K562 (cell line): ENCODE data around the gene ABHD4. TPM values are rescaled to one million over a fixed set of nuclear protein-coding genes. Genes with fewer than 3 reads are reported as not detected.
A peak's percentile ranks its signal among the peaks of the same experiment; 100 is the strongest.

Experiments
- ATAC-seq: fragments of 200-7000 bp; cut with Tn5 transposase; 3 replicates; pipeline ENCODE4 v1.9.1; 2020; ENCODE audit warnings: moderate library complexity
- BruUV-seq: library from RNA; stranded (reverse); fragments of 400-500 nt; replicated peaks from 2 replicates; lab custom pipeline; 2021; lab: Mats Ljungman, UMichigan
- CTCF ChIA-PET: fragments of 300-600 bp; formaldehyde crosslinking; extraction: SDS; loops from one replicate; lab custom pipeline; 2021; ENCODE audit warnings: low intra/inter-chr PET ratio; lab: Yijun Ruan, JAX
- POLR2A ChIA-PET: fragments of 300-600, 350-650 bp; sonication (Branson Sonifier 250); formaldehyde crosslinking; extraction: SDS; loops from one replicate; lab custom pipeline; 2021; ENCODE audit warnings: antibody characterized with exemption, inconsistent platforms; lab: Yijun Ruan, JAX
- DNase-seq, 4 experiments: peaks; one replicate each; pipeline versions ENCODE4 v3.0.0 to v3.0.0-alpha.2; 2011 to 2018; ENCODE audit warnings: low spot score in 3 of 4, mixed read lengths in 3 of 4; ENCODE audit errors: extremely low read depth in 1 of 4
- FAIRE-seq: peaks from 2 replicates; lab custom pipeline; 2011; peaks lifted over from hg19 to GRCh38; lab: Jason Lieb, UNC
- H2AFZ ChIP-seq: 2 replicates; pipeline ENCODE4 v1.6.0; 2011; ENCODE audit warnings: low read depth, low read length, control low read depth, inconsistent platforms
- H3K27ac ChIP-seq: fragments of 200-600 bp; 3 replicates; pipeline ENCODE4 v1.8.0; 2011; ENCODE audit warnings: low read depth, mild to moderate bottlenecking, control low read depth, inconsistent platforms, low read length, moderate library complexity, mixed read lengths; ENCODE audit errors: extremely low read depth
- H3K27me3 ChIP-seq, 2 experiments: fragments of 300-600 bp in 1 of 2; 2 replicates in 1 of 2; 3 replicates in 1 of 2; pipeline versions ENCODE4 v1.6.0 to v1.8.0; 2011; ENCODE audit warnings: inconsistent platforms in 2 of 2, low read length in 2 of 2, mild to moderate bottlenecking in 1 of 2, mixed read lengths in 1 of 2, moderate library complexity in 1 of 2; ENCODE audit not compliant: control insufficient read depth in 2 of 2, insufficient read depth in 2 of 2
- H3K36me3 ChIP-seq: fragments of 300-600 bp; 3 replicates; pipeline ENCODE4 v1.8.0; 2011; ENCODE audit warnings: mild to moderate bottlenecking, low read length, inconsistent platforms; ENCODE audit not compliant: control insufficient read depth, insufficient read depth
- H3K4me1 ChIP-seq, 2 experiments: fragments of 200-600 bp in 1 of 2; replicated peaks in 1 of 2; 2 replicates in 1 of 2; 3 replicates in 1 of 2; pipeline versions ENCODE4 v1.5.1 to v1.8.0; 2011; ENCODE audit warnings: inconsistent platforms in 2 of 2, low read length in 2 of 2, mild to moderate bottlenecking in 1 of 2, mixed read lengths in 1 of 2, moderate library complexity in 1 of 2; ENCODE audit not compliant: control insufficient read depth in 2 of 2, insufficient read depth in 2 of 2
- H3K4me2 ChIP-seq: 2 replicates; pipeline ENCODE4 v1.6.1; 2011; ENCODE audit warnings: low read length, control low read depth, inconsistent platforms, mixed read lengths; ENCODE audit not compliant: insufficient read depth
- H3K4me3 ChIP-seq: fragments of 200-600 bp; sonication (generic), shearing (Covaris generic); 2 replicates; pipeline ENCODE4 v1.5.1; 2016; ENCODE audit warnings: control low read depth, inconsistent platforms
- H3K79me2 ChIP-seq: fragments of 200-600 bp; 3 replicates; pipeline ENCODE4 v1.8.0; 2011; ENCODE audit warnings: low read length, inconsistent platforms; ENCODE audit not compliant: control insufficient read depth, insufficient read depth
- H3K9ac ChIP-seq, 2 experiments: 2 replicates each; pipeline versions ENCODE4 v1.6.0 to v1.6.1; 2011; ENCODE audit warnings: low read depth in 2 of 2, low read length in 2 of 2, control low read depth in 1 of 2, inconsistent platforms in 1 of 2, mild to moderate bottlenecking in 1 of 2, mixed read lengths in 1 of 2; ENCODE audit not compliant: insufficient read depth in 1 of 2
- H3K9me1 ChIP-seq: one replicate; pipeline ENCODE4 v1.6.0; 2011; ENCODE audit warnings: inconsistent platforms, mild to moderate bottlenecking, low read length, moderate library complexity; ENCODE audit not compliant: control insufficient read depth, insufficient read depth
- H3K9me3 ChIP-seq: replicated peaks from 2 replicates; pipeline ENCODE4 v1.5.1; 2011; ENCODE audit warnings: low read depth, low read length, inconsistent platforms; ENCODE audit not compliant: control insufficient read depth, insufficient read depth
- H4K20me1 ChIP-seq: replicated peaks from 2 replicates; pipeline ENCODE4 v1.6.1; 2011; ENCODE audit warnings: low read length, inconsistent platforms, mixed read lengths; ENCODE audit not compliant: control insufficient read depth, insufficient read depth
- ARID2 ChIP-seq: fragments of 450-650 bp; IDR thresholded peaks from 2 replicates; pipeline ENCODE4 v1.6.1; 2017; ENCODE audit warnings: antibody characterized with exemption, mild to moderate bottlenecking
- CHD2 ChIP-seq: IDR thresholded peaks from 2 replicates; pipeline ENCODE4 v1.6.1; 2011; ENCODE audit warnings: low read depth, low read length
- CTCF ChIP-seq, 3 experiments: IDR thresholded peaks in 2 of 3; conservative IDR thresholded peaks in 1 of 3; 2 replicates each; pipeline ENCODE4 v1.5.1; 2011 to 2012; ENCODE audit warnings: low read length in 3 of 3, mild to moderate bottlenecking in 3 of 3, control low read depth in 2 of 3, improper control_type of control experiment in 1 of 3, inconsistent platforms in 1 of 3, low read depth in 1 of 3, mixed read lengths in 1 of 3, moderate library complexity in 1 of 3; ENCODE audit not compliant: insufficient read depth in 2 of 3
- GTF3C2 ChIP-seq: IDR thresholded peaks from 3 replicates; pipeline ENCODE4 v1.6.1; 2011; ENCODE audit warnings: borderline replicate concordance, mild to moderate bottlenecking, moderate library complexity; ENCODE audit not compliant: insufficient read length; ENCODE audit errors: extremely low read depth
- HCFC1 ChIP-seq: IDR thresholded peaks from 2 replicates; pipeline ENCODE4 v1.6.1; 2012; ENCODE audit warnings: low read depth, low read length, improper control_type of control experiment
- MBD1 ChIP-seq: fragments of 250-450 bp; sonication (Bioruptor Pico); IDR thresholded peaks from 2 replicates; pipeline ENCODE4 v1.8.0; 2022; ENCODE audit warnings: inconsistent platforms
- SIN3A ChIP-seq, 2 experiments: fragments of 150-350 bp in 1 of 2; IDR thresholded peaks; 2 replicates each; pipeline ENCODE4 v1.6.1; 2011 to 2016; ENCODE audit warnings: borderline replicate concordance in 2 of 2, low read depth in 2 of 2, low read length in 2 of 2, mild to moderate bottlenecking in 2 of 2, moderate library complexity in 2 of 2; ENCODE audit not compliant: control insufficient read depth in 1 of 2
- SIRT6 ChIP-seq: IDR thresholded peaks from one replicate; pipeline ENCODE4 v1.6.1; 2012; ENCODE audit warnings: low read depth, mild to moderate bottlenecking, control low read depth, inconsistent platforms, low read length, moderate library complexity
- TAF15 ChIP-seq: fragments of 200-400 bp; formaldehyde crosslinking; IDR thresholded peaks from 2 replicates; pipeline ENCODE4 v1.6.1; 2017; ENCODE audit warnings: mild to moderate bottlenecking, low read depth, low read length, moderate library complexity
- YY1 ChIP-seq, 3 experiments: IDR thresholded peaks; 2 replicates each; pipeline ENCODE4 v1.6.1; 2011; ENCODE audit warnings: low read length in 2 of 3, mild to moderate bottlenecking in 2 of 3, moderate library complexity in 2 of 3, borderline replicate concordance in 1 of 3, control low read depth in 1 of 3, low read depth in 1 of 3; ENCODE audit not compliant: insufficient read depth in 3 of 3, insufficient replicate concordance in 2 of 3, control insufficient read depth in 1 of 3, insufficient read length in 1 of 3; ENCODE audit errors: extremely low read depth in 1 of 3
- ZNF175 ChIP-seq: fragments of 200-800 bp; sonication (Bioruptor generic); IDR thresholded peaks from 2 replicates; pipeline ENCODE4 v1.6.1; 2016; ENCODE audit warnings: low read depth, mild to moderate bottlenecking, missing genetic modification characterization, missing compliant biosample characterization
- ZNF354B ChIP-seq: fragments of 250-450 bp; sonication (Bioruptor Pico); IDR thresholded peaks from 2 replicates; pipeline ENCODE4 v1.4.0; 2020
- ZNF780A ChIP-seq: fragments of 250-450 bp; sonication (Bioruptor Pico); IDR thresholded peaks from 2 replicates; pipeline ENCODE4 v1.5.0; 2021; ENCODE audit warnings: mild to moderate bottlenecking
- WGBS: fragments of 100-300 bp; shearing (Covaris generic); methylation state at CpG from one replicate; pipeline ENCODE4 v1.1.6; 2016; ENCODE audit warnings: low coverage, mixed read lengths; ENCODE audit not compliant: insufficient coverage; ENCODE audit errors: missing lambda C conversion rate; 5-methylcytosine and 5-hydroxymethylcytosine counted together
- in situ Hi-C: fragments of 300-500 bp; cut with MboI; formaldehyde crosslinking; loops from 4 replicates; pipeline ENCODE4 v1.15.0; 2018; ENCODE audit warnings: inconsistent platforms, mixed read lengths
- intact Hi-C: fragments of 100-400 bp; cut with micrococcal nuclease; formaldehyde crosslinking; loops from 2 replicates; pipeline ENCODE4 v1.14.2; 2022
- polyA plus RNA-seq, 8 experiments: library from polyadenylated mRNA; depleted of rRNA in 4 of 8; stranded (reverse) in 5 of 8; unstranded in 3 of 8; fragments of >200 nt; fragmentation: Nextera tagmentation in 2 of 8; fragmentation: Illumina TruSeq in 1 of 8; extraction: Ambion mirVana in 2 of 8; extraction: Trizol in 1 of 8; gene quantifications; 2 replicates each; pipeline versions ENCODE4 v1.2.1 to v1.2.3, GENCODE V29; 2011 to 2014; ENCODE audit warnings: inconsistent platforms in 1 of 8, missing spikeins in 1 of 8
- total RNA-seq, 7 experiments: library from RNA; depleted of rRNA in 6 of 7; stranded (reverse); fragments of >200 nt in 6 of 7; fragmentation: Illumina TruSeq in 2 of 7; extraction: Trizol in 2 of 7; gene quantifications; 2 replicates each; pipeline versions ENCODE4 v1.2.1 to v1.2.3, GENCODE V29; 2011 to 2021; ENCODE audit warnings: low replicate concordance in 1 of 7

Gene ABHD4
- total and polyA plus RNA-seq, 9 of the 15 experiments (the other 6 are each of a cell fraction or from before 2014, with no cell fraction given) = 3.6 to 12.0 (median 7.2) TPM

- Histone ChIP-seq H3K79me2 (peaks cover 20% of the 10 kb centered on the region), H4K20me1 (no peaks in the 10 kb centered on the region), H3K9ac (no peak overlapping the region), H3K9me3 (no peaks in the 10 kb centered on the region), H3K36me3 (peaks cover 72% of the 10 kb centered on the region), H3K27me3 (no peaks in the 10 kb centered on the region), H3K4me3 (no peak overlapping the region), H2AFZ (no peak overlapping the region), H3K27ac (no peak overlapping the region), H3K4me2 (no peak overlapping the region), H3K9me1 (no peaks in the 10 kb centered on the region), H3K4me1 (no peaks in the 10 kb centered on the region)
- no TSS peak for BruUV-seq
- WGBS = 30% methylated on average over 6 of the region's 8 CpGs
- FAIRE-seq (peak; percentile 92), ATAC-seq (peak; percentile 95), DNase-seq (peak; percentile 71 to 89 (median 76))
- intact Hi-C loops = loop anchor here (1.0 kb wide), 3 partner anchors 13 to 283 kb away; no protein-coding TSS in a partner anchor
- ChIA-PET POLR2A (interaction anchor here (0.6 to 1.3 kb wide), 5 partner anchors 10 to 234 kb away, joined by 3 to 6 read pairs (median 3); no protein-coding TSS in a partner anchor), CTCF (interaction anchor here (0.5 to 2.3 kb wide), 13 partner anchors 10 to 330 kb away, joined by 3 to 19 read pairs (median 4); partner anchors contain the start of genes DAD1 and OR6J1)
- in situ Hi-C loops = no loop called here
- TF ChIP-seq GTF3C2 (no peak), SIRT6 (no peak), ZNF354B (CRISPR knock-in tag) (no peak), CHD2 (no peak), ARID2 (peak; percentile 49; the same call in 1 of the 2 replicates), ZNF780A (CRISPR knock-in tag) (no peak), CTCF (IDR thresholded peaks at IDR 0.05 in 2 of 3, conservative IDR thresholded peaks at IDR 0.05 in 1 of 3; ENCODE audit: insufficient read depth in 2 of 3, low read depth in 1 of 3, low read length in 3 of 3) (peak; percentile 77 to 99 (median 95)), HCFC1 (no peak), YY1 (IDR thresholded peaks at IDR 0.05; ENCODE audit: borderline replicate concordance in 1 of 3, control insufficient read depth in 1 of 3, extremely low read depth in 1 of 3, insufficient read depth in 3 of 3, insufficient read length in 1 of 3, insufficient replicate concordance in 2 of 3, low read depth in 1 of 3, low read length in 2 of 3) (peak in 1 of 3 experiments; percentile 23), MBD1 (CRISPR knock-in tag) (no peak), SIN3A (IDR thresholded peaks at IDR 0.05; ENCODE audit: borderline replicate concordance in 2 of 2, control insufficient read depth in 1 of 2, low read depth in 2 of 2, low read length in 2 of 2) (no peak), TAF15 (no peak), ZNF175 (CRISPR knock-in tag) (no peak)
Measured at GRCh38 chr14:22570132-22570949, 27.8 kb upstream of the ABHD4 start.
